Measurements from ENCODE around the gene CAMK2D.

Gene CAMK2D

DNA sequence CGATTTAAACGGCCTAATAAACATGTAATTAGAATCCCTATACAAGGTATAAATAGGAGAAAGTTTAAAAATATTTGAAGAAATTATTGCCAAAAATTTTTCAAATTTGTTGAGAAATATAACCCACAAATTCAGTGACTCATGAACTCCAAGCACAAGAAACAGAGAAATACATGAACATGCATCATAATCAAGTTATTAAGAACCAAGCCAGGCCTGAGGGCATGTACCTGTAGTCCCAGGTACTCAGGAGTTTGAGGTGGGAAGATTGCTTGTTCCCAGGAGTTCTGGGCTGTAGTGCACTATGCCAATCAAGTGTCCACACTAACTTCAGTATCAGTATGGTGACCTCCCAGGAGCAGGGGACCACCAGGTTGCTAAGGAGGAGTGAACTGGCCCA is 341.9 kb downstream of the CAMK2D start:
- no peaks in the 10 kb centered on the region for H3K4me1 ChIP-seq (ENCODE audit: low read length)
- H3K27me3 ChIP-seq (replicated peaks; ENCODE audit: insufficient read depth, low read length), result no peaks in the 10 kb centered on the region
- H3K9me2 ChIP-seq (replicated peaks; ENCODE audit: insufficient read depth, low read length), result no peaks in the 10 kb centered on the region
- H2AFZ ChIP-seq (ENCODE audit: low read length), result no peak overlapping the region
- H3K9ac ChIP-seq (ENCODE audit: low read length), result no peak overlapping the region
- H3K27ac ChIP-seq (ENCODE audit: low read length), result no peak overlapping the region
- H3F3A ChIP-seq (ENCODE audit: insufficient read depth, low read length), result no peaks in the 10 kb centered on the region
- H4K20me1 ChIP-seq (ENCODE audit: insufficient read depth, low read length), result no peaks in the 10 kb centered on the region
- H3K79me2 ChIP-seq (ENCODE audit: low read length), result no peaks in the 10 kb centered on the region
- H3K4me3 ChIP-seq (ENCODE audit: low read length), result no peak overlapping the region
- no peak overlapping the region for H3K4me2 ChIP-seq (ENCODE audit: low read depth, low read length)
- H3K36me3 ChIP-seq (replicated peaks; ENCODE audit: insufficient read depth, low read length), result no peaks in the 10 kb centered on the region
- no peak for DNase-seq
- no peaks in the 10 kb centered on the region for H3K9me3 ChIP-seq (replicated peaks; ENCODE audit: insufficient read depth, low read length)
- TF ChIP-seq EZH2phosphoT487 (IDR thresholded peaks at IDR 0.05; ENCODE audit: low read length) (no peak), EZH2 (optimal IDR thresholded peaks at IDR 0.05; ENCODE audit: low read depth, low read length) (no peak)
- TF ChIP-seq, protein P1, sequence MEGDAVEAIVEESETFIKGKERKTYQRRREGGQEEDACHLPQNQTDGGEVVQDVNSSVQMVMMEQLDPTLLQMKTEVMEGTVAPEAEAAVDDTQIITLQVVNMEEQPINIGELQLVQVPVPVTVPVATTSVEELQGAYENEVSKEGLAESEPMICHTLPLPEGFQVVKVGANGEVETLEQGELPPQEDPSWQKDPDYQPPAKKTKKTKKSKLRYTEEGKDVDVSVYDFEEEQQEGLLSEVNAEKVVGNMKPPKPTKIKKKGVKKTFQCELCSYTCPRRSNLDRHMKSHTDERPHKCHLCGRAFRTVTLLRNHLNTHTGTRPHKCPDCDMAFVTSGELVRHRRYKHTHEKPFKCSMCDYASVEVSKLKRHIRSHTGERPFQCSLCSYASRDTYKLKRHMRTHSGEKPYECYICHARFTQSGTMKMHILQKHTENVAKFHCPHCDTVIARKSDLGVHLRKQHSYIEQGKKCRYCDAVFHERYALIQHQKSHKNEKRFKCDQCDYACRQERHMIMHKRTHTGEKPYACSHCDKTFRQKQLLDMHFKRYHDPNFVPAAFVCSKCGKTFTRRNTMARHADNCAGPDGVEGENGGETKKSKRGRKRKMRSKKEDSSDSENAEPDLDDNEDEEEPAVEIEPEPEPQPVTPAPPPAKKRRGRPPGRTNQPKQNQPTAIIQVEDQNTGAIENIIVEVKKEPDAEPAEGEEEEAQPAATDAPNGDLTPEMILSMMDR (IDR thresholded peaks at IDR 0.05; ENCODE audit: low read length), result no peak

DNA sequence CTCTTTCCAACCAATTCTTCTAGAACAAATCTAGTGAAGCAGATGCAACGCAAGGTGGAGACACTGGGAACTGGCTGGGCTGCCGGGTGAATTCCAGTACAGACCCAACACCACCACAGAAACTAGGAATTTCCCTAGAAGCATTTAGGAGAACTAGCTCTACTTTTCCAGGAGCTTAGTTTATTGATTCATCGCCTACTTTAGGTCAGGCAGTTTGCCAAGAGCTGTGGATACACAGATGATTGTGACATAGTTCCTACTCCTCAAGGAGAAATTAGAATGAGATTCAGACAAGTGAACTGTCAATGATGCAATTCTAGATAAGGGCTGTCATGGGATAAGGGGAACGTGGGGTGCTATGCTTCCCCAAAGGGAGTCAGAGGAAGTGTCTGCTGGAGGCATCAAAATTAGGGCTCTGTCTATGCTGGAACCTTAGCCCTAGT is 350.0 kb downstream of the CAMK2D start:
- no peak overlapping the region for H3K9ac ChIP-seq (ENCODE audit: low read length)
- no peaks in the 10 kb centered on the region for H3K27me3 ChIP-seq (replicated peaks; ENCODE audit: insufficient read depth, low read length)
- no peak overlapping the region for H3K4me3 ChIP-seq (ENCODE audit: low read length)
- H3K79me2 ChIP-seq (ENCODE audit: low read length), result no peaks in the 10 kb centered on the region
- H2AFZ ChIP-seq (ENCODE audit: low read length), result no peak overlapping the region
- no peaks in the 10 kb centered on the region for H3K9me3 ChIP-seq (replicated peaks; ENCODE audit: insufficient read depth, low read length)
- no peak overlapping the region for H3K4me2 ChIP-seq (ENCODE audit: low read depth, low read length)
- no peak for DNase-seq
- no peaks in the 10 kb centered on the region for H3K36me3 ChIP-seq (replicated peaks; ENCODE audit: insufficient read depth, low read length)
- no peaks in the 10 kb centered on the region for H3F3A ChIP-seq (ENCODE audit: insufficient read depth, low read length)
- H3K4me1 ChIP-seq (ENCODE audit: low read length), result peaks cover 8% of the 10 kb centered on the region
- TF ChIP-seq, protein P1 (IDR thresholded peaks at IDR 0.05; ENCODE audit: low read length), result no peak
- no peak for TF ChIP-seq EZH2phosphoT487 (IDR thresholded peaks at IDR 0.05; ENCODE audit: low read length)
- TF ChIP-seq EZH2 (optimal IDR thresholded peaks at IDR 0.05; ENCODE audit: low read depth, low read length), result no peak
- no peaks in the 10 kb centered on the region for H4K20me1 ChIP-seq (ENCODE audit: insufficient read depth, low read length)
- no peaks in the 10 kb centered on the region for H3K9me2 ChIP-seq (replicated peaks; ENCODE audit: insufficient read depth, low read length)
- no peak overlapping the region for H3K27ac ChIP-seq (ENCODE audit: low read length)

DNA sequence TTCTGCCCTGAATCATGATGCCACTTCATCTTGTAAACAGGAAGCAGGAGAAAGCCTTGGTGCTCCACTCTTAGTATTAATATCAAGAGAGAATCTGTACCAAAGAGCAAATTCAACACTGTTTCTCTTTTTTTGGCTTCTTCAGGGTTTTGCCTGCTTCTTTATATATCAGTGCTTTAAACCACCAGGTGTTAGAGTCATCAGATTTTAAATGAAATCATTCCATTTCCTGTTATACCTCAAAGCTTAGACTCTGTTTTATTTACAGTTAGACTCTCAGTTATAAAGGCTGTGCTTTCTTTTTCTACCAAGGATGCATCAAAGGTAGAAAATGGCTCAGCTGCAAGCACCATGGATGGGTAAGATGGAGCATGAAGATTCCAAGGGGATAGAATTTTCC is 350.9 kb downstream of the CAMK2D start:
- Histone ChIP-seq H3K36me3 (replicated peaks; ENCODE audit: insufficient read depth, low read length) (no peaks in the 10 kb centered on the region), H3K9ac (ENCODE audit: low read length) (no peak overlapping the region), H3K4me2 (ENCODE audit: low read depth, low read length) (peak overlapping the region; percentile 6; the same call in 1 of the 2 replicates), H2AFZ (ENCODE audit: low read length) (no peak overlapping the region), H3K79me2 (ENCODE audit: low read length) (no peaks in the 10 kb centered on the region), H3K9me3 (replicated peaks; ENCODE audit: insufficient read depth, low read length) (no peaks in the 10 kb centered on the region), H3K27ac (ENCODE audit: low read length) (no peak overlapping the region), H3K9me2 (replicated peaks; ENCODE audit: insufficient read depth, low read length) (no peaks in the 10 kb centered on the region), H3K27me3 (replicated peaks; ENCODE audit: insufficient read depth, low read length) (no peaks in the 10 kb centered on the region), H4K20me1 (ENCODE audit: insufficient read depth, low read length) (no peaks in the 10 kb centered on the region), H3K4me1 (ENCODE audit: low read length) (peaks cover 8% of the 10 kb centered on the region), H3F3A (ENCODE audit: insufficient read depth, low read length) (no peaks in the 10 kb centered on the region), H3K4me3 (ENCODE audit: low read length) (no peak overlapping the region)
- peak; percentile 46 for DNase-seq
- TF ChIP-seq, protein P1 (IDR thresholded peaks at IDR 0.05; ENCODE audit: low read length), result no peak
- no peak for TF ChIP-seq EZH2phosphoT487 (IDR thresholded peaks at IDR 0.05; ENCODE audit: low read length)
- no peak for TF ChIP-seq EZH2 (optimal IDR thresholded peaks at IDR 0.05; ENCODE audit: low read depth, low read length)
